Esophagus squamous epithelium (tissue), 5 donors: Measurements from ENCODE around the gene GUCY2F. TPM values are rescaled to one million over a fixed set of nuclear protein-coding genes. Genes with fewer than 3 reads are reported as not detected.

Source experiments
- DNase-seq: peaks from one replicate; lab custom pipeline; 2025; lab: John Stamatoyannopoulos, UW
- H3K27ac ChIP-seq, 4 donors: fragments of 200-600 bp; sonication (generic); one replicate each; pipeline ENCODE4 v1.5.1; 2016 to 2019; ENCODE audit warnings: mild to moderate bottlenecking in 1 of 4
- H3K27me3 ChIP-seq, 4 donors: fragments of 200-600 bp; sonication (generic); 1 replicate in 3 of 4; 2 replicates in 1 of 4; pipeline versions ENCODE4 v1.5.1 to v1.6.0; 2017 to 2021; ENCODE audit warnings: antibody characterized with exemption in 1 of 4
- H3K36me3 ChIP-seq, 3 donors: fragments of 200-600 bp; sonication (generic); one replicate each; pipeline ENCODE4 v1.5.1; 2016 to 2019
- H3K4me1 ChIP-seq, 3 donors: fragments of 200-600 bp; sonication (generic); one replicate each; pipeline ENCODE4 v1.5.1; 2017 to 2019
- H3K4me3 ChIP-seq, 4 donors: fragments of 200-600 bp; sonication (generic); 1 replicate in 3 of 4; 2 replicates in 1 of 4; pipeline ENCODE4 v1.5.1; 2016 to 2019; ENCODE audit warnings: mild to moderate bottlenecking in 2 of 4, moderate library complexity in 1 of 4
- H3K9me3 ChIP-seq, 3 donors: fragments of 200-600 bp; sonication (generic); one replicate each; pipeline ENCODE4 v1.5.1; 2016 to 2019
- CTCF ChIP-seq, 6 experiments: fragments of 450-650 bp in 4 of 6; fragments of 200-600 bp in 2 of 6; sonication (generic) in 2 of 6; IDR thresholded peaks; one replicate each; pipeline ENCODE4 v1.5.1; 2016 to 2019; ENCODE audit warnings: antibody characterized with exemption in 6 of 6, mild to moderate bottlenecking in 4 of 6, moderate library complexity in 4 of 6
- POLR2A ChIP-seq, 4 donors: fragments of 450-650 bp; IDR thresholded peaks; one replicate each; pipeline ENCODE4 v1.6.1; 2017; ENCODE audit warnings: antibody characterized with exemption in 4 of 4, mild to moderate bottlenecking in 4 of 4, moderate library complexity in 3 of 4
- WGBS, 2 donors: methylation state at CpG; one replicate each; pipeline ENCODE4 v1.1.5; 2018; 5-methylcytosine and 5-hydroxymethylcytosine counted together
- intact Hi-C: fragments of 100-400 bp; cut with DNase I; formaldehyde crosslinking; loops from one replicate; pipeline ENCODE4 v1.15.0; 2022
- total RNA-seq, 4 donors: library from RNA; depleted of rRNA; stranded (reverse); fragments of >200 nt; gene quantifications; one replicate each; pipeline ENCODE4 v1.1.0, GENCODE V29; 2016
- donor health status: DM: yes; HTN: yes; CAD: no.

The GUCY2F gene
- total RNA-seq, 4 donors from 2014 or later: not detected

GRCh38 chrX:109448282-109448938 lies 33.5 kb downstream of the GUCY2F start:
- no peaks in the 10 kb centered on the region for H3K36me3 ChIP-seq
- 18 to 54% methylated on average over 3 of the region's 3 CpGs for WGBS, 2 donors
- H3K4me3 ChIP-seq: no peak overlapping the region
- no peak for TF ChIP-seq POLR2A (IDR thresholded peaks at IDR 0.05)
- no peak for TF ChIP-seq CTCF (IDR thresholded peaks at IDR 0.05)
- no peaks in the 10 kb centered on the region for H3K4me1 ChIP-seq
- intact Hi-C loops: no loop called here
- no peaks in the 10 kb centered on the region for H3K9me3 ChIP-seq
- no peaks in the 10 kb centered on the region for H3K27me3 ChIP-seq
- no peak overlapping the region for H3K27ac ChIP-seq
- DNase-seq: no peak

GRCh38 chrX:109441266-109441665 lies 40.6 kb downstream of the GUCY2F start:
- H3K9me3 ChIP-seq: no peaks in the 10 kb centered on the region
- no peaks in the 10 kb centered on the region for H3K4me1 ChIP-seq
- intact Hi-C loops: no loop called here
- H3K36me3 ChIP-seq: no peaks in the 10 kb centered on the region
- no peak overlapping the region for H3K4me3 ChIP-seq
- 30 to 45% methylated on average over 2 of the region's 2 CpGs for WGBS, 2 donors
- no peaks in the 10 kb centered on the region for H3K27me3 ChIP-seq
- DNase-seq: no peak
- no peak overlapping the region for H3K27ac ChIP-seq
- no peak for TF ChIP-seq CTCF (IDR thresholded peaks at IDR 0.05)
- no peak for TF ChIP-seq POLR2A (IDR thresholded peaks at IDR 0.05)

GRCh38 chrX:109440475-109440874 lies 41.4 kb downstream of the GUCY2F start:
- Histone ChIP-seq H3K4me1 (no peaks in the 10 kb centered on the region), H3K27ac (no peak overlapping the region), H3K9me3 (no peaks in the 10 kb centered on the region), H3K27me3 (no peaks in the 10 kb centered on the region), H3K4me3 (no peak overlapping the region), H3K36me3 (no peaks in the 10 kb centered on the region)
- intact Hi-C loops: no loop called here
- no peak for DNase-seq
- TF ChIP-seq CTCF (IDR thresholded peaks at IDR 0.05) (no peak), POLR2A (IDR thresholded peaks at IDR 0.05) (no peak)

- Histone ChIP-seq H3K9me3 (no peaks in the 10 kb centered on the region), H3K27ac (no peak overlapping the region), H3K36me3 (no peaks in the 10 kb centered on the region), H3K4me3 (no peak overlapping the region), H3K4me1 (no peaks in the 10 kb centered on the region), H3K27me3 (no peaks in the 10 kb centered on the region)
- DNase-seq: no peak
- intact Hi-C loops: no loop called here
- 77 to 80% methylated on average over 1 to 2 of the region's 2 CpGs for WGBS, 2 donors
- TF ChIP-seq POLR2A (IDR thresholded peaks at IDR 0.05): no peak
- no peak for TF ChIP-seq CTCF (IDR thresholded peaks at IDR 0.05)
These were observed 72.7 kb downstream of the GUCY2F start for GRCh38 chrX:109409181-109409580.

GRCh38 chrX:109403922-109404321 lies 78.0 kb downstream of the GUCY2F start:
- Histone ChIP-seq H3K27me3 (no peaks in the 10 kb centered on the region), H3K9me3 (no peaks in the 10 kb centered on the region), H3K27ac (no peak overlapping the region), H3K36me3 (no peaks in the 10 kb centered on the region), H3K4me1 (no peaks in the 10 kb centered on the region), H3K4me3 (no peak overlapping the region)
- WGBS, 2 donors: 30 to 50% methylated on average over 3 to 4 of the region's 4 CpGs
- no peak for DNase-seq
- intact Hi-C loops: no loop called here
- TF ChIP-seq POLR2A (IDR thresholded peaks at IDR 0.05) (no peak), CTCF (IDR thresholded peaks at IDR 0.05) (no peak)
